ENCODE results near the gene NRXN3. TPM values are rescaled to one million over a fixed set of nuclear protein-coding genes. Genes with fewer than 3 reads are reported as not detected.

NRXN3 gene
- total and polyA plus RNA-seq, 4 donors, result 1.5 to 16.6 (median 7.7) TPM

DNA sequence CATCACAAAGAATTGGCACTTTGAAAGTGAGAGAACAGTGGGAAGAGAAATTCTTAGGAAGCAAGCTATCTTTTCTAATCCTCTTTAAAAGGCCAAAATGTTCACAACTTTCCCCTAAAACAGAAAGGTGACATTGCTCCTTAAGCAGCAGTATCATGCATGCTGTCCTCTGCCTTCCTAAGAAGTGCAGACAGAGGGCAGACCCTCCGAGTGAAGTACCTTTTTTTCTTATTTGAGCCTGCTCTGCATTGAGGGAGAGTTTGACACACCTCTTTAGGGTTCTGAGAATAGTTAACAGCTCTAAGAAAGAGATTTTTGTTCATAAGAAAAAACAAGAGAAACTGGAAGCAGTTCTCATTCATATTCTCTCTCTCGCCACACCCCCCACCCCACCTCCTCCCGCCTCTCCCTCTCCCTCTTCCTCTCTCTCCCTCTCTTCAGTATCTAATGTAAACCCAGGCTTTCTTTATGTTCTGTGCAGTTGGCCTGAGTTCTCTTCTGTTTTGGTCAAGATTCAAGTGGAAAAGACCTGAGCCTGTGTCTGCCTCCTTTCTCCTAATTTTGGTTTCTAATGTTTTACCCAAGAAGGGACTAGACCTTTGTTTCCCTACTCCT lies 1332.1 kb downstream of the NRXN3 start:
- intact Hi-C loops (cut with DNase I), result no loop called here
- DNase-seq (no peak), ATAC-seq (ENCODE audit: low FRiP score) (no peak)
- Histone ChIP-seq H3K9me3 (ENCODE audit: control insufficient read depth, low read length) (no peaks in the 10 kb centered on the region), H3K27me3 (ENCODE audit: control insufficient read depth in 1 of 2, insufficient read depth in 2 of 2, low read length in 1 of 2) (no peaks in the 10 kb centered on the region), H3K4me1 (ENCODE audit: control insufficient read depth in 1 of 2, insufficient read depth in 2 of 2, low read length in 2 of 2) (no peaks in the 10 kb centered on the region), H3K27ac (ENCODE audit: low read depth in 1 of 2, low read length in 2 of 2) (no peak overlapping the region), H3K4me3 (ENCODE audit: low read length in 2 of 2) (no peak overlapping the region), H3K36me3 (ENCODE audit: control insufficient read depth in 1 of 2, insufficient read depth in 2 of 2, low read length in 1 of 2) (no peaks in the 10 kb centered on the region)
- 42 to 45% methylated on average over 3 of the region's 3 CpGs for WGBS, 2 donors

- Histone ChIP-seq H3K4me3 (ENCODE audit: low read length in 2 of 2) (no peak overlapping the region), H3K9me3 (ENCODE audit: control insufficient read depth, low read length) (no peaks in the 10 kb centered on the region), H3K27ac (ENCODE audit: low read depth in 1 of 2, low read length in 2 of 2) (no peak overlapping the region), H3K36me3 (ENCODE audit: control insufficient read depth in 1 of 2, insufficient read depth in 2 of 2, low read length in 1 of 2) (no peaks in the 10 kb centered on the region), H3K4me1 (ENCODE audit: control insufficient read depth in 1 of 2, insufficient read depth in 2 of 2, low read length in 2 of 2) (no peaks in the 10 kb centered on the region), H3K27me3 (ENCODE audit: control insufficient read depth in 1 of 2, insufficient read depth in 2 of 2, low read length in 1 of 2) (no peaks in the 10 kb centered on the region)
- DNase-seq, result no peak
- WGBS, 2 donors, result 39 to 56% methylated on average over 1 of the region's 1 CpG
- no peak for ATAC-seq (ENCODE audit: low FRiP score)
- intact Hi-C loops (cut with DNase I), result no loop called here
Measured at GRCh38 chr14:79502751-79503148, 1332.6 kb downstream of the NRXN3 start.

GRCh38 chr14:79510659-79511058 lies 1340.5 kb downstream of the NRXN3 start:
- no peaks in the 10 kb centered on the region for H3K9me3 ChIP-seq (ENCODE audit: control insufficient read depth, low read length)
- H3K4me3 ChIP-seq (ENCODE audit: low read length in 2 of 2), result no peak overlapping the region
- DNase-seq, result no peak
- no peak for ATAC-seq (ENCODE audit: low FRiP score)
- 15 to 21% methylated on average over 3 of the region's 3 CpGs for WGBS, 2 donors
- H3K27ac ChIP-seq (ENCODE audit: low read depth in 1 of 2, low read length in 2 of 2), result no peak overlapping the region
- intact Hi-C loops (cut with DNase I), result loop anchor here (1.0 to 10.0 kb wide), 2 partner anchors 29 to 494 kb away; no protein-coding TSS in a partner anchor
- H3K36me3 ChIP-seq (ENCODE audit: control insufficient read depth in 1 of 2, insufficient read depth in 2 of 2, low read length in 1 of 2), result no peaks in the 10 kb centered on the region
- no peaks in the 10 kb centered on the region for H3K4me1 ChIP-seq (ENCODE audit: control insufficient read depth in 1 of 2, insufficient read depth in 2 of 2, low read length in 2 of 2)
- H3K27me3 ChIP-seq (ENCODE audit: control insufficient read depth in 1 of 2, insufficient read depth in 2 of 2, low read length in 1 of 2), result no peaks in the 10 kb centered on the region

DNA sequence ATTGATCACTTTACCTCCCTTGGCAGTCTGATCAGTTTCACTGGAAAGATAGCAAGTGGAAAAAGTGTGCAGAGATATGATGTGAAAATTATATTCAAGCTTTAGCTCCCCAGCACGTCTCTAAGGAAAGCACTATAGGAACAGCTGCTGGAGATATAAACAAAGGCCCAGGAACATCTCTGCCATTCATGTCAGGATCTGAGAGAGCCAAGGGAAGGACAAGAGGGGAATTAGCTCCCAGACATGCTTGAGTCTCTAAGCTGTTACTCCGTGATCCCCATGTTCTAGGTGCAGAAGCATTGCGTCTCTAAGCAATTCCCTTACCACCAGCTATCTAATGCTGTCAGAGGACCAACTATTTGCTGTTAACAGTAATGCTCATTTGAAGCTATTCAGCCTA lies 1341.0 kb downstream of the NRXN3 start:
- Histone ChIP-seq H3K4me1 (ENCODE audit: control insufficient read depth in 1 of 2, insufficient read depth in 2 of 2, low read length in 2 of 2) (no peaks in the 10 kb centered on the region), H3K27me3 (ENCODE audit: control insufficient read depth in 1 of 2, insufficient read depth in 2 of 2, low read length in 1 of 2) (no peaks in the 10 kb centered on the region), H3K36me3 (ENCODE audit: control insufficient read depth in 1 of 2, insufficient read depth in 2 of 2, low read length in 1 of 2) (no peaks in the 10 kb centered on the region), H3K4me3 (ENCODE audit: low read length in 2 of 2) (no peak overlapping the region), H3K9me3 (ENCODE audit: control insufficient read depth, low read length) (no peaks in the 10 kb centered on the region), H3K27ac (ENCODE audit: low read depth in 1 of 2, low read length in 2 of 2) (no peak overlapping the region)
- intact Hi-C loops (cut with DNase I), result loop anchor here (1.0 to 10.0 kb wide), 2 partner anchors 30 to 494 kb away; no protein-coding TSS in a partner anchor
- WGBS, 2 donors, result 88 to 91% methylated on average over 3 of the region's 3 CpGs
- ATAC-seq (ENCODE audit: low FRiP score) (no peak), DNase-seq (no peak)

DNA sequence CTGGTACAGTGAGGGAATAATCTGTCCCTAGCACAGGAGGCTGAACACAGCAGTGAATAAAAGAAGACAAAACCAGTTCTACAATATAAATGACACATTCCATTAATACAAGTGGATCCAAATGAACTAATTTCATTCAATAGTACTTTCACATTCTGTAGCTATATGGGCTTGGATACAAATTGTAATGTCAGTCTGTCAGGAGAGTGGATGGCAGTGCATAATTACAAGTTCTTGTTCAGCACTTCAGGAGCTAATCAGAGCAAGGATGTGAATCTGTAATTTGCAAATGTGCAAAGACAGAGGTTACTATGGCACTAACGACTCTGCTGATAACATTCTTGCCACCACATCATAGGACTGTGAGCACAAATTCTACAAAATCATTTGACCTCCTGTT lies 1343.3 kb downstream of the NRXN3 start:
- no peaks in the 10 kb centered on the region for H3K36me3 ChIP-seq (ENCODE audit: control insufficient read depth in 1 of 2, insufficient read depth in 2 of 2, low read length in 1 of 2)
- no peaks in the 10 kb centered on the region for H3K9me3 ChIP-seq (ENCODE audit: control insufficient read depth, low read length)
- no peaks in the 10 kb centered on the region for H3K27me3 ChIP-seq (ENCODE audit: control insufficient read depth in 1 of 2, insufficient read depth in 2 of 2, low read length in 1 of 2)
- H3K4me1 ChIP-seq (ENCODE audit: control insufficient read depth in 1 of 2, insufficient read depth in 2 of 2, low read length in 2 of 2), result no peaks in the 10 kb centered on the region
- WGBS, 2 donors, result 65% methylated on average over 1 of the region's 1 CpG
- H3K27ac ChIP-seq (ENCODE audit: low read depth in 1 of 2, low read length in 2 of 2), result no peak overlapping the region
- no peak overlapping the region for H3K4me3 ChIP-seq (ENCODE audit: low read length in 2 of 2)
- ATAC-seq (ENCODE audit: low FRiP score), result no peak
- DNase-seq, result no peak
- intact Hi-C loops (cut with DNase I), result loop anchor here in 1 of 2 donors (10.0 kb wide), 1 partner anchor 491 kb away; no protein-coding TSS in a partner anchor

DNA sequence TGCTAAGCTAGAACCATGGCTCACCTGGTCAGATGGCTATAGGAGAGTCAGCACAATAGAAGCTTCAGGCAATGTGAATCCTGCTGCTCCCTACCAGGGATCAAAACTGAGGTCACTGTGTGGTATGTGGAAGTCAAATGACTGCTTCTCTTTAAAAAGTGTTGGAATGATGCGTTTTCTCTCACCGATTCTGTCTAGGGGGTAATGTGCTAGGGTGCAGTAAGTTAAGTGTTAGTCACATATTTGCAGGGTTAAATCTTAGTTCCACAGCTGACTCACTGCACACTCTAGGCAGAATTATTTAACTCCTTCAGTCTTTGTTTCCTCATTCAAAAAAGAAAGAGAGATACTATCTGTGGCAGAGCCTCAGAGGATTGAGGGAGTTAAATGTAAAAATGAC lies 1344.5 kb downstream of the NRXN3 start:
- ATAC-seq (ENCODE audit: low FRiP score), result no peak
- intact Hi-C loops (cut with DNase I), result loop anchor here in 1 of 2 donors (10.0 kb wide), 1 partner anchor 490 kb away; no protein-coding TSS in a partner anchor
- Histone ChIP-seq H3K4me1 (ENCODE audit: control insufficient read depth in 1 of 2, insufficient read depth in 2 of 2, low read length in 2 of 2) (no peaks in the 10 kb centered on the region), H3K27ac (ENCODE audit: low read depth in 1 of 2, low read length in 2 of 2) (no peak overlapping the region), H3K9me3 (ENCODE audit: control insufficient read depth, low read length) (no peaks in the 10 kb centered on the region), H3K27me3 (ENCODE audit: control insufficient read depth in 1 of 2, insufficient read depth in 2 of 2, low read length in 1 of 2) (no peaks in the 10 kb centered on the region), H3K4me3 (ENCODE audit: low read length in 2 of 2) (no peak overlapping the region), H3K36me3 (ENCODE audit: control insufficient read depth in 1 of 2, insufficient read depth in 2 of 2, low read length in 1 of 2) (no peaks in the 10 kb centered on the region)
- no peak for DNase-seq
- 63 to 75% methylated on average over 2 of the region's 2 CpGs for WGBS, 2 donors

DNA sequence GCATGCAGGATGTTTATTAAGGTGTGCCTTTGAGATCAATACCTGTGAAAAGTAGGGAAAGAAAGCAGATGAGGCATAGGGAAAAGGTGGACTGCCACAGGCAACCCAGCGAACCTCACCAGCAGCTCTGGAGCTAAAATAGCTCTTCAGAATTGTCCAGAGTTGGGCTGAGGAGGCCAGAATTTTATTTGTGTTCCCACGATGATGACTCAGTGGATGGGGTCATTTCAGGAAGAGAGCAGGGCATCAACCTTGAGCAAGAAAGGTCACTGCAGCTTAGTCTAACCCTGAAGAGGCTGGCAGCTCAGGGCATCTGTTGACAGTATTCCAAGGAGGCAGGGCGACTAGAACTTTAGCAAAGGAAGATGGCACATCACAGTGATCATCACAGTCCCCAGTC lies 1345.0 kb downstream of the NRXN3 start:
- no peaks in the 10 kb centered on the region for H3K27me3 ChIP-seq (ENCODE audit: control insufficient read depth in 1 of 2, insufficient read depth in 2 of 2, low read length in 1 of 2)

GRCh38 chr14:79516009-79516408 lies 1345.8 kb downstream of the NRXN3 start:
- intact Hi-C loops (cut with DNase I), result loop anchor here in 1 of 2 donors (10.0 kb wide), 1 partner anchor 489 kb away; no protein-coding TSS in a partner anchor
- H3K27me3 ChIP-seq (ENCODE audit: control insufficient read depth in 1 of 2, insufficient read depth in 2 of 2, low read length in 1 of 2), result no peaks in the 10 kb centered on the region
- ATAC-seq (ENCODE audit: low FRiP score), result no peak
- no peak overlapping the region for H3K4me3 ChIP-seq (ENCODE audit: low read length in 2 of 2)
- H3K27ac ChIP-seq (ENCODE audit: low read depth in 1 of 2, low read length in 2 of 2), result no peak overlapping the region
- no peaks in the 10 kb centered on the region for H3K36me3 ChIP-seq (ENCODE audit: control insufficient read depth in 1 of 2, insufficient read depth in 2 of 2, low read length in 1 of 2)
- H3K4me1 ChIP-seq (ENCODE audit: control insufficient read depth in 1 of 2, insufficient read depth in 2 of 2, low read length in 2 of 2), result no peaks in the 10 kb centered on the region
- WGBS, 2 donors, result 87 to 89% methylated on average over 2 of the region's 2 CpGs
- no peaks in the 10 kb centered on the region for H3K9me3 ChIP-seq (ENCODE audit: control insufficient read depth, low read length)
- no peak for DNase-seq

More for the DNA sequence above, 1345.0 kb downstream of the NRXN3 start:
- H3K27ac ChIP-seq (ENCODE audit: low read depth in 1 of 2, low read length in 2 of 2), result no peak overlapping the region
- DNase-seq (no peak), ATAC-seq (ENCODE audit: low FRiP score) (no peak)
- intact Hi-C loops (cut with DNase I), result loop anchor here in 1 of 2 donors (10.0 kb wide), 1 partner anchor 490 kb away; no protein-coding TSS in a partner anchor
- no peaks in the 10 kb centered on the region for H3K9me3 ChIP-seq (ENCODE audit: control insufficient read depth, low read length)
- WGBS, 2 donors, result 55 to 57% methylated on average over 3 of the region's 3 CpGs
- no peaks in the 10 kb centered on the region for H3K36me3 ChIP-seq (ENCODE audit: control insufficient read depth in 1 of 2, insufficient read depth in 2 of 2, low read length in 1 of 2)
- H3K4me1 ChIP-seq (ENCODE audit: control insufficient read depth in 1 of 2, insufficient read depth in 2 of 2, low read length in 2 of 2), result no peaks in the 10 kb centered on the region
- no peak overlapping the region for H3K4me3 ChIP-seq (ENCODE audit: low read length in 2 of 2)

DNA sequence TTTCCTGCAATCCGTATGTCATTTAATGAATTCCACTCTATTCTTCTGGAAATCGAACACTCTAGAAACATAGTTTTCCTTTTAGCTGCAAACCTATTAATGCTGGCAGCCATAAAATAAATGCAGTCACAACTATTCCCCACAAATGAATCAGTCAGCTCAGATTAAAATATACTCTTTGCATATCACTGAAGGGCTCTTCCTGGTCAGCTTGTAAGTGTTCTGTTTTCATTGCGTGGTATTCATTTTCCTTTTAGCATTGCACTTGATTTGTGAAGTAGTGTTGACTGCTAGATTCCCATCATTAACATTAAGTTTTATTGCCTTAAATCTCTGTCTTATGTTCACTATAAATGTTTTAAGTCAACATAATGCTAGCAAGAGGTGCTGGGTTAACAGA lies 1355.2 kb downstream of the NRXN3 start:
- H3K9me3 ChIP-seq (ENCODE audit: control insufficient read depth, low read length), result no peaks in the 10 kb centered on the region
- intact Hi-C loops (cut with DNase I), result no loop called here
- H3K27me3 ChIP-seq (ENCODE audit: control insufficient read depth in 1 of 2, insufficient read depth in 2 of 2, low read length in 1 of 2), result no peaks in the 10 kb centered on the region
- no peak overlapping the region for H3K4me3 ChIP-seq (ENCODE audit: low read length in 2 of 2)
- no peak for ATAC-seq (ENCODE audit: low FRiP score)
- H3K4me1 ChIP-seq (ENCODE audit: control insufficient read depth in 1 of 2, insufficient read depth in 2 of 2, low read length in 2 of 2), result no peaks in the 10 kb centered on the region
- no peaks in the 10 kb centered on the region for H3K36me3 ChIP-seq (ENCODE audit: control insufficient read depth in 1 of 2, insufficient read depth in 2 of 2, low read length in 1 of 2)
- 78 to 87% methylated on average over 3 of the region's 3 CpGs for WGBS, 2 donors
- H3K27ac ChIP-seq (ENCODE audit: low read depth in 1 of 2, low read length in 2 of 2), result no peak overlapping the region
- DNase-seq, result no peak
